Measurements from ENCODE around the gene AFF3. TPM values are rescaled to one million over a fixed set of nuclear protein-coding genes. Genes with fewer than 3 reads are reported as not detected.

AFF3 gene
- total RNA-seq, 3 donors from 2014 or later = 4.2 to 56.6 (median 5.2) TPM

DNA sequence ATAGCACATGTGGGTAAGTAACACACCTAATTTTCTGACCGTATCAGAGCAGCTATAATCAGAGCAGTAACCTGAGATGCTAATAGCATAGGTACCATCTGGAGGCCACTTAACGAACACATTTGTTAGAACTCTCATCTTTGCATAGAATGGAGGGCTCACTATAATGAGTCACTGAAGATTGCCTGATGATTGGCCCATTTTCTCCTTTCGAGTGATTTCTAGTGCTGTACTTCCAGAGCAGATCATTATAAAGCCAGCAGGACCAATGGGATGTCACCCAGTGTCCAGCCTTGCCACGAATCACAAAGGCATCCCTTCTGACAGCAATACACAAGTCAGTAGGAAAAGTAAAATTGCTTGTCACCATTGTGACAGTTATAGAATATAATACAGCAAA, 570.9 kb downstream of the AFF3 start:
- no peak for ATAC-seq
- TF ChIP-seq, protein P1, sequence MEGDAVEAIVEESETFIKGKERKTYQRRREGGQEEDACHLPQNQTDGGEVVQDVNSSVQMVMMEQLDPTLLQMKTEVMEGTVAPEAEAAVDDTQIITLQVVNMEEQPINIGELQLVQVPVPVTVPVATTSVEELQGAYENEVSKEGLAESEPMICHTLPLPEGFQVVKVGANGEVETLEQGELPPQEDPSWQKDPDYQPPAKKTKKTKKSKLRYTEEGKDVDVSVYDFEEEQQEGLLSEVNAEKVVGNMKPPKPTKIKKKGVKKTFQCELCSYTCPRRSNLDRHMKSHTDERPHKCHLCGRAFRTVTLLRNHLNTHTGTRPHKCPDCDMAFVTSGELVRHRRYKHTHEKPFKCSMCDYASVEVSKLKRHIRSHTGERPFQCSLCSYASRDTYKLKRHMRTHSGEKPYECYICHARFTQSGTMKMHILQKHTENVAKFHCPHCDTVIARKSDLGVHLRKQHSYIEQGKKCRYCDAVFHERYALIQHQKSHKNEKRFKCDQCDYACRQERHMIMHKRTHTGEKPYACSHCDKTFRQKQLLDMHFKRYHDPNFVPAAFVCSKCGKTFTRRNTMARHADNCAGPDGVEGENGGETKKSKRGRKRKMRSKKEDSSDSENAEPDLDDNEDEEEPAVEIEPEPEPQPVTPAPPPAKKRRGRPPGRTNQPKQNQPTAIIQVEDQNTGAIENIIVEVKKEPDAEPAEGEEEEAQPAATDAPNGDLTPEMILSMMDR (IDR thresholded peaks at IDR 0.05) = no peak
- no peaks in the 10 kb centered on the region for H3K4me1 ChIP-seq (ENCODE audit: low read depth)
- H3K36me3 ChIP-seq (ENCODE audit: low read depth) = no peaks in the 10 kb centered on the region
- H3K9me3 ChIP-seq = no peaks in the 10 kb centered on the region
- no peak overlapping the region for H3K4me3 ChIP-seq
- intact Hi-C loops (cut with DNase I, micrococcal nuclease) = no loop called here
- no peak for DNase-seq

DNA sequence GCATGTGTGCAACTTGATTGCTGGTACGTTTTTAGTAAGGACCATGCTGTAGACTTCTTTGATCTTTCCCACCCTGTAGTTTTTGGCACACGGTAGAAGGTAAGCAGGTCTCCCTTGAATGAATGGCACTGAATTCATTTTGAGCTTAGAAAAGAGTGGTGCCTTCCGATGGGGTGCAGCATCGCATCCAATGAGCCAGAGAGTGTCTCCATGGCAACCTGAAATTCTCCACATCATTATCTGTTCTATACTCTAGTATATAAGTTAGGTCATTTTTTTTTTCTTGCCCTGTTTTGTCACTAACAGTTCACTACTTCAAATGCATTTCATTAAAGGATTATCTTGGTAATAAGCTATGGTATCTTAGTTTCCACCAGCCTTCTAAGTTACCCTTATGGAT, 571.4 kb downstream of the AFF3 start:
- intact Hi-C loops (cut with DNase I, micrococcal nuclease) = no loop called here
- TF ChIP-seq, protein P1 (IDR thresholded peaks at IDR 0.05) = no peak
- no peak for DNase-seq
- no peak overlapping the region for H3K4me3 ChIP-seq
- no peaks in the 10 kb centered on the region for H3K36me3 ChIP-seq (ENCODE audit: low read depth)
- no peaks in the 10 kb centered on the region for H3K9me3 ChIP-seq
- no peaks in the 10 kb centered on the region for H3K4me1 ChIP-seq (ENCODE audit: low read depth)
- no peak for ATAC-seq

DNA sequence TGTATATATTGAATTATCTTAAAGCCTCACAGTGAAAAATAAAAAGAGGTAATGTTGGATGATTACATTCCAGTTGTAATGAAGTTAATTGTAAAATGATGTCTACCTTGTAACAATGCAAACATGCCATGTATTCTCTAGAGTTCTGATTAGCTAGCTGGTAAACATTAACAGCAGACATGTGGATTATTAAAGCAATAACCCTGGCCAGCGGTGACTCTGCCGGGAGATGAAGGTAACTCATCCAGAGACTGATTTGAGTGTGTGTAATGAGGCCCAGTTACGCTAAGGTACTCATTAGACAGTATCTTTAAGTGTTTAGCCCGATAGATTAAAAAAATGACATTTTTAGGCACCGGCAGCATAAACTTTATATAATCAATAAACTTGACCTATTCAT, 573.0 kb downstream of the AFF3 start:
- Histone ChIP-seq H3K36me3 (ENCODE audit: low read depth) (no peaks in the 10 kb centered on the region), H3K9me3 (no peaks in the 10 kb centered on the region), H3K4me1 (ENCODE audit: low read depth) (no peaks in the 10 kb centered on the region), H3K4me3 (no peak overlapping the region)
- TF ChIP-seq, protein P1 (IDR thresholded peaks at IDR 0.05) = no peak
- DNase-seq = no peak
- no peak for ATAC-seq
- intact Hi-C loops (cut with DNase I, micrococcal nuclease) = no loop called here

DNA sequence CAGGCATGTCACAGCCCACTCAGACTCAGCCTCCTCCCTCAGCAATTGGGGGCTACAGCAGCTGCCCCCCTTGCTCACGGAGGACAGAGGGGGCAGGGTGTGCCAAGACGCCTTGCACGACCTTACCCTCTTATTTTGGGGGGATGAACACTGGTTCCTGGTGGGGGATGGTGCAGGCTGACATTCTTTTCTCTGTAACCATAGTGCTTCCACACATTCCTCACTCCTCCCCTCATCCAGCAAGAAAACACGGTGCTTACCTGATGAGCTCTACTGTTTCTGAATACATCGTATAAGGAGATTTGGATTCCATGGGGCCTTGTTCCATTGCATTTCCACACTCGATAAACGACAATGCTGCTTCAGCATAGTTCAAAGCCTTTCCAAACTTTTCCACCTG, 577.2 kb downstream of the AFF3 start:
- Histone ChIP-seq H3K4me3 (no peak overlapping the region), H3K9me3 (no peaks in the 10 kb centered on the region), H3K36me3 (ENCODE audit: low read depth) (no peaks in the 10 kb centered on the region), H3K4me1 (ENCODE audit: low read depth) (no peaks in the 10 kb centered on the region)
- DNase-seq = no peak
- no peak for ATAC-seq
- TF ChIP-seq, protein P1 (IDR thresholded peaks at IDR 0.05) = no peak
- intact Hi-C loops (cut with DNase I, micrococcal nuclease) = no loop called here

DNA sequence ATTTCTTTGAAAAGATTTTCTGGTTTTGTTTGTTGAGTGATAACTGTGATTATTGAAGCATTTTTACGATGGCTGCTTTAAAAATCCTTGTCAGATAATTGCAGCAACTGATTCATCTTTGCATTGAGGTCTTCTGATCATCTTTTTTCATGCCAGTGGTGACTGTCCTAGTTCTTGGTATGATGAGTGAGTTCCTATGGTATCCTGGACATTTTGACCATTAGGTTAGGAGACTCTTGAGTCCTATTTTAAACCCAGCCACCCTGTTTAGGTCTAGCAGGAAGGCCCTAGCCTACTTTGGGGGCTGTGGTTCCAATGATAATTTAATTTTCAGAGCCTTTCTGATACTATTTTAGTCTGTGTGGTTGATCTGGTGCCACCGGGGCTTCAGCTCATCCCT, 579.9 kb downstream of the AFF3 start:
- H3K36me3 ChIP-seq (ENCODE audit: low read depth) = no peaks in the 10 kb centered on the region
- H3K9me3 ChIP-seq = no peaks in the 10 kb centered on the region
- H3K4me3 ChIP-seq = no peak overlapping the region
- no peaks in the 10 kb centered on the region for H3K4me1 ChIP-seq (ENCODE audit: low read depth)
- ATAC-seq (no peak), DNase-seq (no peak)
- intact Hi-C loops (cut with DNase I, micrococcal nuclease) = loop anchor here in 1 of 2 donors (5.0 kb wide), 1 partner anchor 685 kb away; no protein-coding TSS in a partner anchor
- TF ChIP-seq, protein P1 (IDR thresholded peaks at IDR 0.05) = no peak

DNA sequence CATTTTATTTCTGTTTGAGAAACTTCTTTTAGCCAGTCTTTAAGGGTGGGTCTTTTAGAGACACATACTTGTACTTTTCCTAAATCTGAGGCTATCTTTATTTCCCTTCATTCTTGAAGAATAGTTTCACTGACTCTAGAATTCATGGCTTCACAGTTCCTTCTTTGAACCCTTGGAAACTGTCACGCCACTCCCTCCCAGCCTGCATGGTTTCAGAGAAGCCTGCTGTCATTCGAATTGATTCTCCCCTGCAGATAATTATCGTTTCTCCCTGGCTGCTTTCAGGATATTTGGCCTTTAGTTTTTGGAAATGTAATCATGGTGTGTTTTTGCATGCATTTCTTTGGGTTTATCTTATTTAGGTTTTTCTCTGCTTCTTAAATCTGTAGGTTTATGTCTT, 580.6 kb downstream of the AFF3 start:
- intact Hi-C loops (cut with DNase I, micrococcal nuclease) = loop anchor here in 1 of 2 donors (5.0 kb wide), 1 partner anchor 685 kb away; no protein-coding TSS in a partner anchor
- no peaks in the 10 kb centered on the region for H3K9me3 ChIP-seq
- TF ChIP-seq, protein P1 (IDR thresholded peaks at IDR 0.05) = no peak
- no peak for DNase-seq
- H3K4me1 ChIP-seq (ENCODE audit: low read depth) = no peaks in the 10 kb centered on the region
- ATAC-seq = no peak
- H3K36me3 ChIP-seq (ENCODE audit: low read depth) = no peaks in the 10 kb centered on the region
- H3K4me3 ChIP-seq = no peak overlapping the region
